Kidney epithelial cell (primary cell): ENCODE data around the gene PLCZ1. TPM values are rescaled to one million over a fixed set of nuclear protein-coding genes. Genes with fewer than 3 reads are reported as not detected.
"Not testable (repeated sequence)": the region's sequence is repeated elsewhere in the genome, so short reads cannot be mapped to it uniquely, and the experiment has no call there.

Experiments
- DNase-seq: peaks from one replicate; pipeline ENCODE4 v3.0.0-alpha.2; 2010; ENCODE audit warnings: low read depth
- H3K27me3 ChIP-seq: 2 replicates; pipeline ENCODE4 v1.6.0; 2011; ENCODE audit warnings: low read length; ENCODE audit not compliant: control insufficient read depth, insufficient read depth
- H3K36me3 ChIP-seq: 2 replicates; pipeline ENCODE4 v1.5.1; 2011; ENCODE audit warnings: low read length; ENCODE audit not compliant: control insufficient read depth, insufficient read depth
- H3K4me3 ChIP-seq: 2 replicates; pipeline ENCODE4 v1.5.1; 2011; ENCODE audit warnings: low read depth, mild to moderate bottlenecking, control low read depth, low read length
- CTCF ChIP-seq: IDR thresholded peaks from 2 replicates; pipeline ENCODE4 v1.5.1; 2011; ENCODE audit warnings: mild to moderate bottlenecking, moderate library complexity, low read length, control low read depth, inconsistent platforms; ENCODE audit not compliant: insufficient read depth, poor library complexity, severe bottlenecking
- total RNA-seq: library from RNA; depleted of rRNA; stranded (reverse); fragments of >200 nt; gene quantifications from 2 replicates; pipeline ENCODE4 v1.2.3, GENCODE V29; 2015

Gene PLCZ1
- not detected in 2 replicates for total RNA-seq

GRCh38 chr12:18737819-18738218 lies at the start of gene PLCZ1, which contains the start of gene CAPZA3:
PLCZ1 (minus strand) TSS chr12:18738012; CDS start chr12:18737371, 641 bp downstream.
CAPZA3 (plus strand) TSS chr12:18738119; CDS start chr12:18738269, 150 bp downstream.
- Histone ChIP-seq H3K36me3 (no peaks in the 10 kb centered on the region), H3K4me3 (no peak within 1 kb of the TSS), H3K27me3 (no peaks in the 10 kb centered on the region)
- no peak for TF ChIP-seq CTCF
- no peak for DNase-seq

GRCh38 chr12:18785465-18785864 lies 47.7 kb upstream of the PLCZ1 start:
- H3K36me3 ChIP-seq, result not testable (repeated sequence)

GRCh38 chr12:18782827-18783226 lies 45.0 kb upstream of the PLCZ1 start:
- no peak overlapping the region for H3K4me3 ChIP-seq
- no peak for TF ChIP-seq CTCF
- no peaks in the 10 kb centered on the region for H3K36me3 ChIP-seq
- no peaks in the 10 kb centered on the region for H3K27me3 ChIP-seq
- no peak for DNase-seq

More at GRCh38 chr12:18785465-18785864, 47.7 kb upstream of the PLCZ1 start:
- not testable (repeated sequence) for H3K4me3 ChIP-seq, DNase-seq, H3K27me3 ChIP-seq

- not testable (repeated sequence) for H3K4me3 ChIP-seq, DNase-seq, H3K36me3 ChIP-seq, H3K27me3 ChIP-seq
These were observed 28.7 kb upstream of the PLCZ1 start for GRCh38 chr12:18766479-18766878.

GRCh38 chr12:18755341-18755740 lies 17.5 kb upstream of the PLCZ1 start:
- no peak overlapping the region for H3K4me3 ChIP-seq
- no peak for DNase-seq
- no peaks in the 10 kb centered on the region for H3K36me3 ChIP-seq
- no peak for TF ChIP-seq CTCF
- H3K27me3 ChIP-seq, result no peaks in the 10 kb centered on the region

GRCh38 chr12:18754124-18754707 lies 16.4 kb upstream of the PLCZ1 start:
- no peaks in the 10 kb centered on the region for H3K27me3 ChIP-seq
- no peaks in the 10 kb centered on the region for H3K36me3 ChIP-seq
- no peak for TF ChIP-seq CTCF
- no peak for DNase-seq
- H3K4me3 ChIP-seq, result no peak overlapping the region

- H3K4me3 ChIP-seq, result no peak overlapping the region
- H3K27me3 ChIP-seq, result no peaks in the 10 kb centered on the region
- no peaks in the 10 kb centered on the region for H3K36me3 ChIP-seq
- no peak for TF ChIP-seq CTCF
- no peak for DNase-seq
These were observed 15.8 kb upstream of the PLCZ1 start for GRCh38 chr12:18753481-18754123.
